ENCODE data around the gene NAA15. TPM values are rescaled to one million over a fixed set of nuclear protein-coding genes. Genes with fewer than 3 reads are reported as not detected.

NAA15 gene
- total RNA-seq, 1 experiment from 2014 or later, result 55.0 TPM

DNA sequence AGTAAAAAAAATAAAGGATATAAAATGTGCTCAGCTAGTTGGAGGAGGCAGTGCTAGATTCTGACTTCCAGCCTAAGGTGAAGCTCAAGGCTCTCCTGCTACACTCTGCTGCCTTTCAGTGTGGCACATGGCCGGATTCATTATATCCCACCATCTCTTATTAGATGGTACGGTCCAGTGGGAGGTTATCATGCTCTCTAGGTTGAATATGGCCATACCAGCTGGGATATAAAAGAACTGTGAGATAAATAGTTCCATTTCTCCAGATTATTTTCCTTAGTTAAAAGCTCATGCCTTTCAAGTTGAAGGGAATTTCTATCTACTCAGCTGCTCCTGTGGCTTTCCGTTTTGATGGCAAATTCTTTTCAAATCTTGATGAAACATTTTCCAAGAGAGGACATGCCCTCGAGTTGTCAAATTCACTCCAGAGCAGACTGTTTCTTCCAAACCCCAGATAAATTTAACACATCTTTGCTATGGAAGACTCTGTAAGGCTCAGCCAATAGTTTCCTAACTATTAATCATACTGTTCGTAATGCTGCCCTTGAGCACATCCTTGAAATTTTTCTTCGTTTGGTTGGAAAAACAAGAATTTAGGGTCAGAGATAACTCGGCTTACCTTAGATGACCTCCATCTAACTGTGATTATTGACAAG lies 19.1 kb upstream of the NAA15 start:
- DNase-seq (ENCODE audit: low read depth, low spot score), result no peak
- POLR2A ChIA-PET, result no interaction called here
- intact Hi-C loops (cut with micrococcal nuclease; ENCODE audit: unreplicated experiment), result loop anchor here (5.0 kb wide), 1 partner anchor 100 kb away; no protein-coding TSS in a partner anchor
- no peaks in the 10 kb centered on the region for H3K36me3 ChIP-seq (ENCODE audit: control insufficient read depth, insufficient read depth, low read length)
- H3K4me3 ChIP-seq (ENCODE audit: low read depth in 2 of 2, low read length in 2 of 2), result no peak overlapping the region
- ATAC-seq, result no peak
- H3K9me3 ChIP-seq (ENCODE audit: control insufficient read depth, insufficient read depth, low read depth, low read length), result no peaks in the 10 kb centered on the region
- CTCF ChIA-PET, result interaction anchor here (0.6 kb wide), 1 partner anchor 12 kb away, joined by 10 read pairs; no protein-coding TSS in a partner anchor
- BruUV-seq (replicated peaks), result no TSS peak
- no peak for TF ChIP-seq POLR2AphosphoS5 (IDR thresholded peaks at IDR 0.05; ENCODE audit: low read depth, low read length)
- TF ChIP-seq, protein P1, sequence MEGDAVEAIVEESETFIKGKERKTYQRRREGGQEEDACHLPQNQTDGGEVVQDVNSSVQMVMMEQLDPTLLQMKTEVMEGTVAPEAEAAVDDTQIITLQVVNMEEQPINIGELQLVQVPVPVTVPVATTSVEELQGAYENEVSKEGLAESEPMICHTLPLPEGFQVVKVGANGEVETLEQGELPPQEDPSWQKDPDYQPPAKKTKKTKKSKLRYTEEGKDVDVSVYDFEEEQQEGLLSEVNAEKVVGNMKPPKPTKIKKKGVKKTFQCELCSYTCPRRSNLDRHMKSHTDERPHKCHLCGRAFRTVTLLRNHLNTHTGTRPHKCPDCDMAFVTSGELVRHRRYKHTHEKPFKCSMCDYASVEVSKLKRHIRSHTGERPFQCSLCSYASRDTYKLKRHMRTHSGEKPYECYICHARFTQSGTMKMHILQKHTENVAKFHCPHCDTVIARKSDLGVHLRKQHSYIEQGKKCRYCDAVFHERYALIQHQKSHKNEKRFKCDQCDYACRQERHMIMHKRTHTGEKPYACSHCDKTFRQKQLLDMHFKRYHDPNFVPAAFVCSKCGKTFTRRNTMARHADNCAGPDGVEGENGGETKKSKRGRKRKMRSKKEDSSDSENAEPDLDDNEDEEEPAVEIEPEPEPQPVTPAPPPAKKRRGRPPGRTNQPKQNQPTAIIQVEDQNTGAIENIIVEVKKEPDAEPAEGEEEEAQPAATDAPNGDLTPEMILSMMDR (IDR thresholded peaks at IDR 0.05), result no peak
- no peak for TF ChIP-seq SIN3A (IDR thresholded peaks at IDR 0.05; ENCODE audit: borderline replicate concordance, insufficient read depth, low read depth, low read length)
- TF ChIP-seq, protein P2, sequence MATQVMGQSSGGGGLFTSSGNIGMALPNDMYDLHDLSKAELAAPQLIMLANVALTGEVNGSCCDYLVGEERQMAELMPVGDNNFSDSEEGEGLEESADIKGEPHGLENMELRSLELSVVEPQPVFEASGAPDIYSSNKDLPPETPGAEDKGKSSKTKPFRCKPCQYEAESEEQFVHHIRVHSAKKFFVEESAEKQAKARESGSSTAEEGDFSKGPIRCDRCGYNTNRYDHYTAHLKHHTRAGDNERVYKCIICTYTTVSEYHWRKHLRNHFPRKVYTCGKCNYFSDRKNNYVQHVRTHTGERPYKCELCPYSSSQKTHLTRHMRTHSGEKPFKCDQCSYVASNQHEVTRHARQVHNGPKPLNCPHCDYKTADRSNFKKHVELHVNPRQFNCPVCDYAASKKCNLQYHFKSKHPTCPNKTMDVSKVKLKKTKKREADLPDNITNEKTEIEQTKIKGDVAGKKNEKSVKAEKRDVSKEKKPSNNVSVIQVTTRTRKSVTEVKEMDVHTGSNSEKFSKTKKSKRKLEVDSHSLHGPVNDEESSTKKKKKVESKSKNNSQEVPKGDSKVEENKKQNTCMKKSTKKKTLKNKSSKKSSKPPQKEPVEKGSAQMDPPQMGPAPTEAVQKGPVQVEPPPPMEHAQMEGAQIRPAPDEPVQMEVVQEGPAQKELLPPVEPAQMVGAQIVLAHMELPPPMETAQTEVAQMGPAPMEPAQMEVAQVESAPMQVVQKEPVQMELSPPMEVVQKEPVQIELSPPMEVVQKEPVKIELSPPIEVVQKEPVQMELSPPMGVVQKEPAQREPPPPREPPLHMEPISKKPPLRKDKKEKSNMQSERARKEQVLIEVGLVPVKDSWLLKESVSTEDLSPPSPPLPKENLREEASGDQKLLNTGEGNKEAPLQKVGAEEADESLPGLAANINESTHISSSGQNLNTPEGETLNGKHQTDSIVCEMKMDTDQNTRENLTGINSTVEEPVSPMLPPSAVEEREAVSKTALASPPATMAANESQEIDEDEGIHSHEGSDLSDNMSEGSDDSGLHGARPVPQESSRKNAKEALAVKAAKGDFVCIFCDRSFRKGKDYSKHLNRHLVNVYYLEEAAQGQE (IDR thresholded peaks at IDR 0.05; ENCODE audit: insufficient read depth in 1 of 2, low read depth in 2 of 2, low read length in 1 of 2), result no peak
- no peak for TF ChIP-seq TCF7L2 (IDR thresholded peaks at IDR 0.05; ENCODE audit: low read depth, low read length)
- H3K27ac ChIP-seq (ENCODE audit: low read length), result no peak overlapping the region
- in situ Hi-C loops (cut with HindIII; ENCODE audit: low pct_unique_long_range_greater_than_20kb, low sequenced_read_pairs), result no loop called here
- H3K27me3 ChIP-seq (ENCODE audit: control insufficient read depth, insufficient read depth, low read length), result no peaks in the 10 kb centered on the region
- 0 out of 2 replicates have a peak, but pooled peaks cover 2% of the 10 kb centered on the region for H3K4me1 ChIP-seq (ENCODE audit: control insufficient read depth, insufficient read depth, low read length)

DNA sequence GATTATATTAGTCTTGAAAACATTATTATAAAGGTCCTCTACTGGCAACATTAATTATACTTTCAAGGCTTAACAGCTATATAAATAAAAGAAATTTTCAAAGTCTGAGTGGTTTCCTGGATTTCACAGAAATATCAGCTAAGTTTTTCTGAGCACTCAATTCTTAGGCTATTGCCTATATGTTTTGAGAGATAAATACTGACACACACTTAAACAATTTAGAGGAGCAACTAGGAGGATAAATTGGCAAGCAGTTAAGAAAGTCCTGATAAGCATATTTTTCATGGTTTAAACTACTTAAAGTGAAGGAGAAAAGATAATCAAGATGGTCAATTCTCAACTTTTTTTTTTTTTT lies 18.6 kb upstream of the NAA15 start:
- no peaks in the 10 kb centered on the region for H3K9me3 ChIP-seq (ENCODE audit: control insufficient read depth, insufficient read depth, low read depth, low read length)
- BruUV-seq (replicated peaks), result no TSS peak
- DNase-seq (ENCODE audit: low read depth, low spot score) (no peak), ATAC-seq (no peak)
- TF ChIP-seq SIN3A (IDR thresholded peaks at IDR 0.05; ENCODE audit: borderline replicate concordance, insufficient read depth, low read depth, low read length), result no peak
- TF ChIP-seq POLR2AphosphoS5 (IDR thresholded peaks at IDR 0.05; ENCODE audit: low read depth, low read length), result no peak
- no peak for TF ChIP-seq TCF7L2 (IDR thresholded peaks at IDR 0.05; ENCODE audit: low read depth, low read length)
- TF ChIP-seq, protein P1 (IDR thresholded peaks at IDR 0.05), result no peak
- TF ChIP-seq, protein P2 (IDR thresholded peaks at IDR 0.05; ENCODE audit: insufficient read depth in 1 of 2, low read depth in 2 of 2, low read length in 1 of 2), result no peak
- H3K4me3 ChIP-seq (ENCODE audit: low read depth in 2 of 2, low read length in 2 of 2), result no peak overlapping the region
- intact Hi-C loops (cut with micrococcal nuclease; ENCODE audit: unreplicated experiment), result loop anchor here (5.0 kb wide), 1 partner anchor 100 kb away; no protein-coding TSS in a partner anchor
- POLR2A ChIA-PET, result no interaction called here
- no peaks in the 10 kb centered on the region for H3K27me3 ChIP-seq (ENCODE audit: control insufficient read depth, insufficient read depth, low read length)
- H3K4me1 ChIP-seq (ENCODE audit: control insufficient read depth, insufficient read depth, low read length), result 0 out of 2 replicates have a peak, but pooled peaks cover 2% of the 10 kb centered on the region
- CTCF ChIA-PET, result no interaction called here
- H3K36me3 ChIP-seq (ENCODE audit: control insufficient read depth, insufficient read depth, low read length), result no peaks in the 10 kb centered on the region
- no peak overlapping the region for H3K27ac ChIP-seq (ENCODE audit: low read length)
- in situ Hi-C loops (cut with HindIII; ENCODE audit: low pct_unique_long_range_greater_than_20kb, low sequenced_read_pairs), result no loop called here

Measured in Panc1 (cell line).